Smooth muscle cell (in vitro differentiated cells): Measurements from ENCODE around the gene YARS1. TPM values are rescaled to one million over a fixed set of nuclear protein-coding genes. Genes with fewer than 3 reads are reported as not detected.
A peak's percentile ranks its signal among the peaks of the same experiment; 100 is the strongest.

ENCODE experiments used
- DNase-seq: peaks from one replicate; lab custom pipeline; 2025; ENCODE audit not compliant: unreplicated experiment; lab: John Stamatoyannopoulos, UW
- H2AFZ ChIP-seq: fragments of 200-600 bp; sonication (generic); 2 replicates; pipeline ENCODE4 v1.6.0; 2016; ENCODE audit warnings: antibody characterized with exemption, low read depth, mild to moderate bottlenecking
- H3F3A ChIP-seq: fragments of 200-600 bp; sonication (generic); 2 replicates; pipeline ENCODE4 v1.6.0; 2017; ENCODE audit warnings: antibody characterized with exemption, low read depth
- H3K27ac ChIP-seq: fragments of 200-600 bp; sonication (generic); 2 replicates; pipeline ENCODE4 v1.5.1; 2016; ENCODE audit warnings: low read depth, mild to moderate bottlenecking
- H3K27me3 ChIP-seq: fragments of 200-600 bp; sonication (generic); 2 replicates; pipeline ENCODE4 v1.6.1; 2016; ENCODE audit warnings: low read depth, mild to moderate bottlenecking
- H3K36me3 ChIP-seq: fragments of 200-600 bp; sonication (generic); 2 replicates; pipeline ENCODE4 v1.5.1; 2016; ENCODE audit warnings: low read depth
- H3K4me1 ChIP-seq: fragments of 200-600 bp; sonication (generic); 2 replicates; pipeline ENCODE4 v1.5.1; 2016; ENCODE audit warnings: low read depth
- H3K4me2 ChIP-seq: fragments of 200-600 bp; sonication (generic); 2 replicates; pipeline ENCODE4 v1.6.0; 2016; ENCODE audit warnings: mild to moderate bottlenecking
- H3K4me3 ChIP-seq: fragments of 200-600 bp; sonication (generic); 2 replicates; pipeline ENCODE4 v1.5.1; 2016; ENCODE audit warnings: mild to moderate bottlenecking
- H3K79me2 ChIP-seq: fragments of 200-600 bp; sonication (generic); 2 replicates; pipeline ENCODE4 v1.6.0; 2016; ENCODE audit warnings: low read depth, mild to moderate bottlenecking
- H3K9ac ChIP-seq: fragments of 200-600 bp; sonication (generic); 2 replicates; pipeline ENCODE4 v1.6.0; 2016; ENCODE audit warnings: low read depth
- H3K9me3 ChIP-seq: fragments of 200-600 bp; sonication (generic); replicated peaks from 2 replicates; pipeline ENCODE4 v1.5.1; 2016; ENCODE audit warnings: low read depth
- H4K20me1 ChIP-seq: fragments of 200-600 bp; sonication (generic); 2 replicates; pipeline ENCODE4 v1.6.0; 2016; ENCODE audit warnings: low read depth
- WGBS: methylation state at CpG from one replicate; pipeline ENCODE4 v1.1.7; 2016; ENCODE audit warnings: low lambda C conversion rate; 5-methylcytosine and 5-hydroxymethylcytosine counted together
- polyA plus RNA-seq: library from polyadenylated mRNA; unstranded; fragments of >200 nt; fragmentation: Nextera tagmentation; extraction: Ambion mirVana; gene quantifications from 2 replicates; pipeline ENCODE4 v1.2.1, GENCODE V29; 2016
- total RNA-seq: library from RNA; depleted of rRNA; stranded (reverse); fragments of >200 nt; gene quantifications from 2 replicates; pipeline ENCODE4 v1.2.3, GENCODE V29; 2014
- TF ChIP-seq, protein P1 (sequence below): fragments of 200-600 bp; sonication (generic); IDR thresholded peaks from 2 replicates; pipeline ENCODE4 v1.5.1; 2017; ENCODE audit warnings: borderline replicate concordance, mild to moderate bottlenecking, antibody characterized with exemption; ENCODE audit not compliant: insufficient read depth, poor library complexity, severe bottlenecking

YARS1 gene
- total and polyA plus RNA-seq, 2 experiments from 2014 or later = 52.1 to 82.9 TPM

DNA sequence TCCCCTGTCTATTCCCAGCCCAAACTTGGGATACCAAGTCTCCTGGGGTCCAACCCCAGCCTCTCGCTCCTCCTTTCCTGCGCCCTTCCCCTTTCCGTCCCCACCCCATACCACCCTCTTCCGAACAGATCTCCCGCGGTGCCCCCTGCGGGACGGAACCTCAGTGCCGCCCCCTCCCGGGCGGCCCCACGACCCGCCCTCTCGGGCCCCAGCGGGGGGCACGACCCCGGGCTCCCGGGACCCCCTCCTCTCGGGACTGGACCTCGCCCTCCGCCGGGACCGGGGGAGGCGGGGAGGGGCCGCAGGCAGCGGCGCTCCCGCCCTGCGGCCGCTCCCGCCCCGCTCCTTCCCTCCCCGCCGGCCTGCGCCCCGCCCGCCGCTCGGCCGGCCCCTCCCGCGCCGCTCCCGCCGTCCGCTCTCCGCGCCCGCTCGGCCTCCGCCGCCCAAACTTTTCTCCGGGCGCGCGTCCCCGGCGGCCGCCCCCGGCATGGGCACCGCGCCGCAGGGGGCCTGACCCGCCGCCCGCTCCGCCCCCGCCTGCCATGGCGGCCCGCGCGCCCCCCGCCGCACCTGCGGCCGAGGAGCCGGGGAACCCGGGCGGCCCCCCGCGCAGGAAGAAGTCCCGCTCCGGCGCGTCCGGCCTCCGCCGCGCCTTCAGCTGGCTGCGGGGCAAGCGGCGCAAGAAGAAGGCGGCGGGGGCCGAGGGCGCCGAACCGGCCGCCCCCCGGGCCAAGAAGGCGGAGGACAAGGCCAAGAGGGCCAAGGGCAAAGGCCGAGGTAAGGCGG lies 75.6 kb downstream of the YARS1 start:
- no peak for DNase-seq
- Histone ChIP-seq H3K79me2 (no peaks in the 10 kb centered on the region), H3F3A (no peaks in the 10 kb centered on the region), H3K9ac (peak overlapping the region; percentile 60), H3K27ac (peak overlapping the region; percentile 11), H3K36me3 (no peaks in the 10 kb centered on the region), H4K20me1 (no peaks in the 10 kb centered on the region), H3K4me3 (peak overlapping the region; percentile 72), H3K4me1 (peaks cover 18% of the 10 kb centered on the region), H3K27me3 (no peaks in the 10 kb centered on the region), H2AFZ (peak overlapping the region; percentile 99), H3K9me3 (no peaks in the 10 kb centered on the region), H3K4me2 (peak overlapping the region; percentile 98)
- TF ChIP-seq, protein P1, sequence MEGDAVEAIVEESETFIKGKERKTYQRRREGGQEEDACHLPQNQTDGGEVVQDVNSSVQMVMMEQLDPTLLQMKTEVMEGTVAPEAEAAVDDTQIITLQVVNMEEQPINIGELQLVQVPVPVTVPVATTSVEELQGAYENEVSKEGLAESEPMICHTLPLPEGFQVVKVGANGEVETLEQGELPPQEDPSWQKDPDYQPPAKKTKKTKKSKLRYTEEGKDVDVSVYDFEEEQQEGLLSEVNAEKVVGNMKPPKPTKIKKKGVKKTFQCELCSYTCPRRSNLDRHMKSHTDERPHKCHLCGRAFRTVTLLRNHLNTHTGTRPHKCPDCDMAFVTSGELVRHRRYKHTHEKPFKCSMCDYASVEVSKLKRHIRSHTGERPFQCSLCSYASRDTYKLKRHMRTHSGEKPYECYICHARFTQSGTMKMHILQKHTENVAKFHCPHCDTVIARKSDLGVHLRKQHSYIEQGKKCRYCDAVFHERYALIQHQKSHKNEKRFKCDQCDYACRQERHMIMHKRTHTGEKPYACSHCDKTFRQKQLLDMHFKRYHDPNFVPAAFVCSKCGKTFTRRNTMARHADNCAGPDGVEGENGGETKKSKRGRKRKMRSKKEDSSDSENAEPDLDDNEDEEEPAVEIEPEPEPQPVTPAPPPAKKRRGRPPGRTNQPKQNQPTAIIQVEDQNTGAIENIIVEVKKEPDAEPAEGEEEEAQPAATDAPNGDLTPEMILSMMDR = peak; percentile 41
- WGBS = 0% methylated on average over 26 of the region's 103 CpGs

DNA sequence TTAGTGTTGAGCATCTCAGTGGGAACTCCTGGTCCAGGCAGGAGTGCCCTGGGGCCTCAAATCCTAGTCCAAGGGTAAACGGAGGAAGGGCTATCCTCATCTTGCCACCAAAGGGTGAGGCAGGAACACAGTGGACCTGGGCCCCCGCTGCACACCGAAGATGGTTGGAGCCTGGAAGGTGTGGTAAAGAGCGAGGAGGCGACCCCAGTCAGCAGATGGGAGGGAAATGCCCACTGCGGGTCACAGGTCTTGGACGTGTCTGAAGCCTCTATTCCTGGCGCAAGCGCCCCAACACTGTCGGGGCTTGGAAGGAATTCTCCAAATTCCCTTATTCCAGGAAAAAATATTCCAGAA lies 76.1 kb downstream of the YARS1 start:
- Histone ChIP-seq H3K27ac (no peak overlapping the region), H3K79me2 (no peaks in the 10 kb centered on the region), H4K20me1 (no peaks in the 10 kb centered on the region), H3K9ac (no peak overlapping the region), H3F3A (no peaks in the 10 kb centered on the region), H3K36me3 (no peaks in the 10 kb centered on the region), H3K9me3 (no peaks in the 10 kb centered on the region), H3K4me2 (peak overlapping the region; percentile 95), H3K4me1 (peaks cover 18% of the 10 kb centered on the region), H3K27me3 (no peaks in the 10 kb centered on the region), H2AFZ (peak overlapping the region; percentile 99), H3K4me3 (peak overlapping the region; percentile 72)
- no peak for DNase-seq
- 46% methylated on average over 10 of the region's 10 CpGs for WGBS
- TF ChIP-seq, protein P1 = no peak

DNA sequence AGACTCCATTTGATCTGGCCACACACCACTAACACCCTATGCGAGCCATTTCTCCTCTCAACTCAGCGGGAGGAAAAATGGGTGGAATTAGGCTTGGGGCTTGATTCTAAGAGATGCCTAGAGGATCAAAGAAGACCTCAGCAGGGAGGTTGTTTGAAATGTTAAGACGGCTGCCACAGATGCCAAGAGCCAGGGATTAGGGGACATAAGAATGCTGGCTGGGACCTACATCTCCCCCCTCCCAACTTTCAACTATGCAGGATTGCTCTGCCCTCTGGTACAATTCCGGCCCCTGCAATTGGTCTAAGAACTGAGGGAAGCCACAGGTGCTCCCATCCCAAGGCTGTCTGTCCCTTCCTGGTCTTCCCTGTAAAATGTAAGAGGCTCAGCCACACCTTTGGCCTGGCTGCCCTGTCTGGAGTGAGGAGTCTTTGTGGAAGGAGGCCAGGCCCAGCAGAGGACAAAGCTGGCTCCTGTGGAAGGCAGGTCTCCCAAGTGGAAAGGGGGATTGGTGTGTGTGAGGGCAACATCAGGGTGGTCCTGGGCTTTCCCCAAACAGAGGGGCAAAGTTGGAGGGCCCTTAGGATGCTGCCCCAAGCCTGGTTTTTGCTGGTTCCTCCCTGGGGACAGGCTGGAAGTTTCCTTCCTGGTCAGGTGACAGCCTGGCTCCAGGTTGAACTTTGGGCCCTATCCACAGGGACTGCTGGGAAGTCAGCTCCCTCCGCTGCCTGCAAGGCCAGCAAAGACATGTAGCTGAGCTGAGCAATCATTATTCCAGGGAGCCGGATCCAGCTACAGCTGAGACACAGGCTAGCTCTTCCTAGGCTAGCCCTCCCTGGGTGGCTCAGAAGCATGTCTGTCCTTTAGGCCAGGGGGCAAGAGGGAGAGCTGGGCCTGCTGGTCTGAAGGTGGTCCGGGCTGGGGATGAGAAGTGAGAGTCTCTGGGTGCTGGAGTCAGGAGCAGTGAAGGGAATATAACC lies 80.1 kb downstream of the YARS1 start:
- no peaks in the 10 kb centered on the region for H4K20me1 ChIP-seq
- no peak overlapping the region for H3K9ac ChIP-seq
- H2AFZ ChIP-seq = no peak overlapping the region
- H3K27me3 ChIP-seq = no peaks in the 10 kb centered on the region
- DNase-seq = no peak
- H3K27ac ChIP-seq = no peak overlapping the region
- H3K36me3 ChIP-seq = no peaks in the 10 kb centered on the region
- no peaks in the 10 kb centered on the region for H3K9me3 ChIP-seq
- H3K4me2 ChIP-seq = no peak overlapping the region
- H3K4me3 ChIP-seq = no peak overlapping the region
- TF ChIP-seq, protein P1 = no peak
- peaks cover 20% of the 10 kb centered on the region for H3K4me1 ChIP-seq
- no peaks in the 10 kb centered on the region for H3F3A ChIP-seq
- H3K79me2 ChIP-seq = no peaks in the 10 kb centered on the region
- WGBS = 70% methylated on average over 7 of the region's 7 CpGs
